ENCODE data around the gene VEGFA. TPM values are rescaled to one million over a fixed set of nuclear protein-coding genes. Genes with fewer than 3 reads are reported as not detected.

The VEGFA gene
- total and polyA plus RNA-seq, 2 experiments from 2014 or later, result 148 to 179 TPM

DNA sequence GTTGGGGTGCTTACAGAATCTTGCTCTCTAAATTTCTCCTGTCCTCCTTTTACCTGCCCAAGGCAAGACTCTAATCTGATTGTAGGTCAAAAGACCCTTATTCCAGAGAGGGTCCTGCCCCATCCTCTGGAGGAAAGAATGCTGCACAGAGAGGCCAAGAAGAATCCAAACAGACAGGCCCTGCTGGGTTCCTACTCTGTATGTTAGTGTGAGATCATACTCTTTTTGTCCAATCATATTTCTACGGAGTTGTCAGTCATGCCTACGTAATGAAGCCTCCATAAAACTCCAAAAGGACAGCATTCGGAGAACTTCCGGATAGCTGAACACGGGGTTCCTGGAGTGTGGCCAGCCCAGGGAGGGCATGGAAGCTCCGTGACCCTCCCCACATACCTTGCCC lies 50.5 kb downstream of the VEGFA start:
- no peaks in the 10 kb centered on the region for H3K36me3 ChIP-seq (replicated peaks; ENCODE audit: insufficient read depth, low read depth)
- WGBS (ENCODE audit: low lambda C conversion rate, missing lambda C conversion rate), result 93% methylated on average over 6 of the region's 6 CpGs
- no peaks in the 10 kb centered on the region for H3K27me3 ChIP-seq
- no peaks in the 10 kb centered on the region for H3K9me3 ChIP-seq (ENCODE audit: low read depth)
- H3K4me3 ChIP-seq, result no peak overlapping the region
- no peak overlapping the region for H3K27ac ChIP-seq
- peaks cover 24% of the 10 kb centered on the region for H3K4me1 ChIP-seq (ENCODE audit: insufficient read depth)
- H3K9me2 ChIP-seq (replicated peaks; ENCODE audit: insufficient read depth), result no peaks in the 10 kb centered on the region
- no peak overlapping the region for H3K4me2 ChIP-seq
- no peak for DNase-seq (ENCODE audit: low spot score)
- no peaks in the 10 kb centered on the region for H3K79me2 ChIP-seq
- H2AFZ ChIP-seq, result no peak overlapping the region
- H4K20me1 ChIP-seq (ENCODE audit: insufficient read depth, poor library complexity, severe bottlenecking), result no peaks in the 10 kb centered on the region
- TF ChIP-seq EZH2phosphoT487 (IDR thresholded peaks at IDR 0.05; ENCODE audit: low read depth, severe bottlenecking, unreplicated experiment) (no peak), CTCF (IDR thresholded peaks at IDR 0.05; ENCODE audit: poor library complexity) (no peak), EZH2 (IDR thresholded peaks at IDR 0.05; ENCODE audit: borderline replicate concordance) (no peak)

GRCh38 chr6:43821101-43821886 lies 51.3 kb downstream of the VEGFA start:
- Histone ChIP-seq H3K36me3 (replicated peaks; ENCODE audit: insufficient read depth, low read depth) (no peaks in the 10 kb centered on the region), H3K4me1 (ENCODE audit: insufficient read depth) (peaks cover 30% of the 10 kb centered on the region), H3K4me3 (no peak overlapping the region), H3K27me3 (no peaks in the 10 kb centered on the region), H3K79me2 (no peaks in the 10 kb centered on the region), H4K20me1 (ENCODE audit: insufficient read depth, poor library complexity, severe bottlenecking) (no peaks in the 10 kb centered on the region), H2AFZ (no peak overlapping the region), H3K9me3 (ENCODE audit: low read depth) (no peaks in the 10 kb centered on the region), H3K9me2 (replicated peaks; ENCODE audit: insufficient read depth) (no peaks in the 10 kb centered on the region), H3K4me2 (no peak overlapping the region), H3K27ac (no peak overlapping the region)
- no peak for TF ChIP-seq CTCF (IDR thresholded peaks at IDR 0.05; ENCODE audit: poor library complexity)
- no peak for DNase-seq (ENCODE audit: low spot score)
- WGBS (ENCODE audit: low lambda C conversion rate, missing lambda C conversion rate), result 75% methylated on average over 4 of the region's 4 CpGs

GRCh38 chr6:43823390-43823789 lies 53.4 kb downstream of the VEGFA start:
- H3K4me1 ChIP-seq (ENCODE audit: insufficient read depth), result peaks cover 34% of the 10 kb centered on the region
- no peak overlapping the region for H2AFZ ChIP-seq
- WGBS (ENCODE audit: low lambda C conversion rate, missing lambda C conversion rate), result 75% methylated on average over 9 of the region's 9 CpGs
- no peaks in the 10 kb centered on the region for H3K9me3 ChIP-seq (ENCODE audit: low read depth)
- no peaks in the 10 kb centered on the region for H3K36me3 ChIP-seq (replicated peaks; ENCODE audit: insufficient read depth, low read depth)
- peak overlapping the region; percentile 93 for H3K27ac ChIP-seq
- H4K20me1 ChIP-seq (ENCODE audit: insufficient read depth, poor library complexity, severe bottlenecking), result no peaks in the 10 kb centered on the region
- H3K4me3 ChIP-seq, result no peak overlapping the region
- H3K27me3 ChIP-seq, result no peaks in the 10 kb centered on the region
- H3K9me2 ChIP-seq (replicated peaks; ENCODE audit: insufficient read depth), result no peaks in the 10 kb centered on the region
- peak overlapping the region; percentile 27 for H3K4me2 ChIP-seq
- no peak for TF ChIP-seq EZH2 (IDR thresholded peaks at IDR 0.05; ENCODE audit: borderline replicate concordance)
- no peak for TF ChIP-seq CTCF (IDR thresholded peaks at IDR 0.05; ENCODE audit: poor library complexity)
- no peak for TF ChIP-seq EZH2phosphoT487 (IDR thresholded peaks at IDR 0.05; ENCODE audit: low read depth, severe bottlenecking, unreplicated experiment)
- no peak for DNase-seq (ENCODE audit: low spot score)
- no peaks in the 10 kb centered on the region for H3K79me2 ChIP-seq

Measured in hepatocyte (in vitro differentiated cells).